ENCODE data around the gene TRERF1. TPM values are rescaled to one million over a fixed set of nuclear protein-coding genes. Genes with fewer than 3 reads are reported as not detected.

The TRERF1 gene
- total and polyA plus RNA-seq, 2 of the 4 experiments (the other 2 are of a cell fraction), result 6.3 to 9.9 TPM

DNA sequence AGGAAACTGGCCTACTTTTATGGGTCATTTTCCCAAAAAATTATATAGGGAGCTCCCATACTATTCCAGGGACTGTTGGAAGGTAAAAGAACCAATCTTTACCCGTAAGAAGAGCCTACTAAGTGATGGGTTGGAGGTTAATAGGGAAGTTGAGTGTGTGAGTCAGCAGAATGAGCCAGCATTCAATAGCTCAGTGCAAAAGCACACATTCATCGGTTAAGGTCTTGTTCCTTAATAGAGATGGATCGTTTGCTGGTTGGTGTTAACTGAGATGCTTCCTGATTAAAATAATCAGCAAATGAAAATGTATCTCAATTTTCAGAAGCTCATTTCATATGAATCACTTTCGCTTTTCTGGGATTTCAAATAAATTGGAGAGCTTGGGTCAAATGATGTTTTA lies 118.8 kb downstream of the TRERF1 start:
- DNase-seq (no peak), ATAC-seq (ENCODE audit: low read depth) (no peak)
- Histone ChIP-seq H2BK15ac (ENCODE audit: low read depth, low read length) (no peak overlapping the region), H3K4me2 (ENCODE audit: low read depth, low read length) (no peak overlapping the region), H3K4ac (ENCODE audit: low read depth, low read length) (no peak overlapping the region), H3K27ac (ENCODE audit: insufficient read depth, low read length) (no peak overlapping the region), H3K18ac (ENCODE audit: low read depth, low read length) (no peak overlapping the region), H4K91ac (ENCODE audit: insufficient read depth, low read depth, low read length) (no peak overlapping the region), H3K4me3 (ENCODE audit: insufficient read depth, low read depth, low read length) (no peak overlapping the region), H4K20me1 (ENCODE audit: insufficient read depth, low read length) (no peaks in the 10 kb centered on the region; the same call in 1 of the 2 replicates), H3K4me1 (ENCODE audit: control insufficient read depth, insufficient read depth, low read length) (peaks cover under 1% of the 10 kb centered on the region; the same call in 1 of the 2 replicates), H2AK9ac (replicated peaks; ENCODE audit: low read depth, low read length, poor library complexity) (no peak overlapping the region), H3K79me1 (ENCODE audit: low read depth in 1 of 2, low read length in 2 of 2) (peaks cover 47 to 86% of the 10 kb centered on the region in 2 experiments), H3K9me3 (ENCODE audit: control insufficient read depth, insufficient read depth, low read length) (no peaks in the 10 kb centered on the region), H4K8ac (ENCODE audit: low read depth in 2 of 2, low read length in 2 of 2) (no peak overlapping the region), H2BK5ac (ENCODE audit: low read depth, low read length, poor library complexity, severe bottlenecking) (no peak overlapping the region), H2BK20ac (ENCODE audit: low read depth, low read length) (no peak overlapping the region), H3K9ac (ENCODE audit: low read depth, low read length) (no peak overlapping the region), H2BK120ac (ENCODE audit: low read depth, low read length) (no peak overlapping the region), H3K56ac (ENCODE audit: extremely low read depth, insufficient read depth, low read length) (no peak overlapping the region), H3K23ac (ENCODE audit: low read depth, low read length) (no peak overlapping the region), H3K36me3 (ENCODE audit: control insufficient read depth, insufficient read depth, low read length) (peaks cover 2% of the 10 kb centered on the region; the same call in 1 of the 2 replicates), H3K9me1 (ENCODE audit: insufficient read depth, low read length) (peaks cover 35% of the 10 kb centered on the region), H4K5ac (ENCODE audit: low read depth, low read length) (no peak overlapping the region), H3K14ac (replicated peaks; ENCODE audit: low read depth, low read length) (no peak overlapping the region), H2AFZ (replicated peaks; ENCODE audit: low read length, poor library complexity) (no peak overlapping the region), H3K27me3 (ENCODE audit: control insufficient read depth, insufficient read depth, low read length) (no peaks in the 10 kb centered on the region), H2AK5ac (ENCODE audit: low read depth, low read length) (no peak overlapping the region)
- in situ Hi-C loops (cut with MboI; ENCODE audit: low sequenced_read_pairs) (no loop called here), dilution Hi-C loops (cut with HindIII; ENCODE audit: low sequenced_read_pairs, unreplicated experiment) (no loop called here), intact Hi-C loops (cut with micrococcal nuclease) (loop anchor here (10.0 kb wide), 1 partner anchor 108 kb away; no protein-coding TSS in a partner anchor)
- TF ChIP-seq MAZ (IDR thresholded peaks at IDR 0.05; ENCODE audit: borderline replicate concordance, low read depth, low read length), result no peak
- BruUV-seq (replicated peaks), result no TSS peak
- WGBS, 2 experiments (ENCODE audit: extremely low coverage in 2 of 2, insufficient read length in 1 of 2), result no CpG with 5 or more reads among the region's 4 CpGs
- ChIA-PET CTCF (interaction anchor here (1.1 kb wide), 1 partner anchor 215 kb away, joined by 4 read pairs; no protein-coding TSS in a partner anchor), POLR2A (ENCODE audit: unreplicated experiment) (no interaction called here)

Measured in IMR-90 (cell line).